OCI-LY7 (cell line): ENCODE data around the gene MAN1A1.

Source experiments
- CTCF ChIP-seq: fragments of 200-600 bp; sonication (generic); conservative IDR thresholded peaks from 2 replicates; pipeline ENCODE4 v1.5.1; 2014; ENCODE audit warnings: mild to moderate bottlenecking, antibody characterized with exemption, low read length, moderate library complexity, mixed read lengths
- EZH2phosphoT487 ChIP-seq: fragments of 200-600 bp; sonication (generic); IDR thresholded peaks from 2 replicates; pipeline ENCODE4 v1.6.1; 2018; ENCODE audit warnings: low read depth, borderline replicate concordance, mild to moderate bottlenecking, mixed run types, antibody characterized with exemption, low read length, moderate library complexity, mixed read lengths

GRCh38 chr6:119312441-119312840, 37.1 kb downstream of the MAN1A1 start:
- TF ChIP-seq EZH2phosphoT487 (no peak), CTCF (no peak)
